Ovary (tissue), 9 donors: ENCODE results near the gene LIMS2. TPM values are rescaled to one million over a fixed set of nuclear protein-coding genes. Genes with fewer than 3 reads are reported as not detected.

Source experiments
- DNase-seq, 5 donors: peaks; one replicate each; pipeline ENCODE4 v3.0.0-alpha.2; 2019 to 2020
- H3K27ac ChIP-seq, 2 donors: fragments of 200-600 bp; one replicate each; pipeline versions ENCODE4 v1.5.1 to v1.8.0; 2019 to 2022
- H3K27me3 ChIP-seq: fragments of 200-600 bp; one replicate; pipeline ENCODE4 v1.8.0; 2022
- H3K36me3 ChIP-seq: fragments of 200-600 bp; sonication (generic); one replicate; pipeline ENCODE4 v1.5.1; 2019
- H3K4me1 ChIP-seq: one replicate; pipeline ENCODE4 v1.8.1; 2013; ENCODE audit warnings: mild to moderate bottlenecking, moderate library complexity; ENCODE audit not compliant: insufficient read depth
- H3K4me3 ChIP-seq: fragments of 200-600 bp; sonication (generic); one replicate; pipeline ENCODE4 v1.5.1; 2017
- H3K9me3 ChIP-seq, 2 donors: fragments of 200-600 bp in 1 of 2; sonication (generic) in 1 of 2; one replicate each; pipeline versions ENCODE4 v1.5.1 to v1.8.1; 2013 to 2019; ENCODE audit warnings: mild to moderate bottlenecking in 1 of 2, moderate library complexity in 1 of 2
- CTCF ChIP-seq, 3 donors: fragments of 450-650 bp in 2 of 3; fragments of 200-600 bp in 1 of 3; IDR thresholded peaks; one replicate each; pipeline versions ENCODE4 v1.5.1 to v1.8.0; 2016 to 2022; ENCODE audit warnings: antibody characterized with exemption in 3 of 3, mild to moderate bottlenecking in 1 of 3
- EP300 ChIP-seq: sonication (generic); formaldehyde crosslinking; IDR thresholded peaks from one replicate; pipeline ENCODE4 v1.6.1; 2017; ENCODE audit warnings: antibody characterized with exemption
- POLR2A ChIP-seq: fragments of 450-650 bp; IDR thresholded peaks from one replicate; pipeline ENCODE4 v1.6.1; 2017; ENCODE audit warnings: antibody characterized with exemption, mild to moderate bottlenecking, moderate library complexity
- WGBS, 3 donors: extraction: QIAGEN DNeasy Blood & Tissue Kit in 1 of 3; methylation state at CpG; one replicate each; pipeline versions ENCODE4 v1.1.5 to v1.1.7; 2013 to 2017; 5-methylcytosine and 5-hydroxymethylcytosine counted together
- intact Hi-C, 4 donors: fragments of 100-400 bp; cut with DNase I; formaldehyde crosslinking; loops; one replicate each; pipeline versions ENCODE4 v1.11.0 to v1.15.1; 2022 to 2023
- polyA plus RNA-seq, 2 donors: library from polyadenylated mRNA; stranded (reverse); fragments of 200-250 nt in 1 of 2; fragments of 350-450 nt in 1 of 2; fragmentation: Illumina TruSeq in 1 of 2; extraction: RNeasy Lipid Tissue Mini Kit (QIAGEN cat#74804) in 1 of 2; gene quantifications; one replicate each; pipeline ENCODE4 v1.2.3, GENCODE V29; 2013 to 2014
- total RNA-seq, 7 donors: library from RNA; depleted of rRNA in 2 of 7; stranded (reverse); fragments of >200 nt in 2 of 7; fragmentation: NEBNext Ultra II Directional in 3 of 7; extraction: Animal tissue kit (Norgen Biotek cat#: 25700) in 3 of 7; gene quantifications; one replicate each; pipeline versions ENCODE4 v1.1.0 to v1.2.4, GENCODE V29; 2016 to 2023
- donor health status: DM: no; HTN: no; CAD: no; lungs with moderate emphysema.
- donor health status: DM: no; HTN: no; CAD: no.
- donor health status: Bipolar disorder and iron deficiency.
- donor health status: DM: yes; HTN: yes; CAD: no.
- donor health status: DM: no; HTN: no; CAD: no.
- donor health status: DM: yes; HTN: yes; CAD: no.

Gene LIMS2
- total and polyA plus RNA-seq, 9 donors = 3.8 to 70.4 (median 19.1) TPM

- DNase-seq = no peak
- intact Hi-C loops = no loop called here
- no peak for TF ChIP-seq POLR2A
- no peak for TF ChIP-seq CTCF (IDR thresholded peaks at IDR 0.05)
- TF ChIP-seq EP300 = no peak
- Histone ChIP-seq H3K9me3 (no peaks in the 10 kb centered on the region), H3K4me1 (no peaks in the 10 kb centered on the region), H3K27ac (no peak overlapping the region), H3K4me3 (no peak overlapping the region), H3K27me3 (no peaks in the 10 kb centered on the region), H3K36me3 (no peaks in the 10 kb centered on the region)
- 83 to 88% (median 86%) methylated on average over 2 of the region's 2 CpGs for WGBS, 3 donors
Measured at GRCh38 chr2:127712999-127713398, 37.7 kb upstream of the LIMS2 start.

- H3K4me1 ChIP-seq = no peaks in the 10 kb centered on the region
- no peak for TF ChIP-seq EP300
- no peak for TF ChIP-seq CTCF (IDR thresholded peaks at IDR 0.05)
- no peak for TF ChIP-seq POLR2A
- 87 to 91% (median 90%) methylated on average over 13 of the region's 13 CpGs for whole genome bisulfite sequencing, 3 donors
- H3K4me3 ChIP-seq = no peak overlapping the region
- no peak overlapping the region for H3K27ac ChIP-seq
- DNase-seq = no peak
- no peaks in the 10 kb centered on the region for H3K36me3 ChIP-seq
- H3K9me3 ChIP-seq = no peaks in the 10 kb centered on the region
- intact Hi-C loops = no loop called here
- H3K27me3 ChIP-seq = no peaks in the 10 kb centered on the region
Measured at GRCh38 chr2:127709336-127709735, 34.0 kb upstream of the LIMS2 start.

- DNase-seq = no peak
- intact Hi-C loops = no loop called here
- no peaks in the 10 kb centered on the region for H3K36me3 ChIP-seq
Measured at GRCh38 chr2:127707890-127708648, 32.7 kb upstream of the LIMS2 start.

GRCh38 chr2:127706215-127706990 lies 31.1 kb upstream of the LIMS2 start:
- Histone ChIP-seq H3K36me3 (no peaks in the 10 kb centered on the region), H3K27ac (no peak overlapping the region), H3K27me3 (no peaks in the 10 kb centered on the region), H3K9me3 (no peaks in the 10 kb centered on the region), H3K4me3 (no peak overlapping the region), H3K4me1 (no peaks in the 10 kb centered on the region)
- peak in 1 of 5 donors; percentile 30 for DNase-seq
- 91 to 97% (median 92%) methylated on average over 14 of the region's 14 CpGs for WGBS, 3 donors
- intact Hi-C loops = no loop called here
- TF ChIP-seq POLR2A (no peak), EP300 (no peak), CTCF (IDR thresholded peaks at IDR 0.05) (no peak)

More at GRCh38 chr2:127707890-127708648, 32.7 kb upstream of the LIMS2 start:
- H3K9me3 ChIP-seq = no peaks in the 10 kb centered on the region
- TF ChIP-seq CTCF (IDR thresholded peaks at IDR 0.05) = no peak
- no peak overlapping the region for H3K27ac ChIP-seq
- no peaks in the 10 kb centered on the region for H3K27me3 ChIP-seq
- H3K4me1 ChIP-seq = no peaks in the 10 kb centered on the region
- WGBS, 3 donors = 62 to 75% (median 68%) methylated on average over 9 of the region's 9 CpGs
- no peak overlapping the region for H3K4me3 ChIP-seq
